Measurements from ENCODE around the gene PPP2R2D. TPM values are rescaled to one million over a fixed set of nuclear protein-coding genes. Genes with fewer than 3 reads are reported as not detected.

The PPP2R2D gene
- total RNA-seq, 1 experiment from 2014 or later: 23.5 TPM

DNA sequence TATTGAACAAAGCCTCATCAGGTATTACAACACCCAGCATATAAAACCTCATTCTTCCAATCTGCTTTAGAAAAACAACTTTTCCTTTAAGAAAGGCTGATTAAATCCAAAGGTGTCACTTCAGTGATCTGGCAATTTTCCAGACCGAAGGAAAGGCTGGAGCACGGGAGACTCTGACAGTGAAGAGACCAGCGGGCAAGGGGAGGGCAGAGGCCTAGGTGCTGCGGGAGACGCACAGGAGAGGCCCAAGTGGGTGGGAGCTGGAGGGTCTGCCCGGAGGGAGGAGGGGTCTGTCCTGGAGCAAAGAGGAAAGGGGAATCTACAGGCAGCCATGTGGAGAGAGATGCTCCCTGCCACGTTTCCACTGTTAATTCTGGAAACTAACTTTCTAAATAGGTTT lies 24.3 kb upstream of the PPP2R2D start:
- H3K79me2 ChIP-seq (ENCODE audit: low read depth): no peaks in the 10 kb centered on the region
- TF ChIP-seq, protein P1, sequence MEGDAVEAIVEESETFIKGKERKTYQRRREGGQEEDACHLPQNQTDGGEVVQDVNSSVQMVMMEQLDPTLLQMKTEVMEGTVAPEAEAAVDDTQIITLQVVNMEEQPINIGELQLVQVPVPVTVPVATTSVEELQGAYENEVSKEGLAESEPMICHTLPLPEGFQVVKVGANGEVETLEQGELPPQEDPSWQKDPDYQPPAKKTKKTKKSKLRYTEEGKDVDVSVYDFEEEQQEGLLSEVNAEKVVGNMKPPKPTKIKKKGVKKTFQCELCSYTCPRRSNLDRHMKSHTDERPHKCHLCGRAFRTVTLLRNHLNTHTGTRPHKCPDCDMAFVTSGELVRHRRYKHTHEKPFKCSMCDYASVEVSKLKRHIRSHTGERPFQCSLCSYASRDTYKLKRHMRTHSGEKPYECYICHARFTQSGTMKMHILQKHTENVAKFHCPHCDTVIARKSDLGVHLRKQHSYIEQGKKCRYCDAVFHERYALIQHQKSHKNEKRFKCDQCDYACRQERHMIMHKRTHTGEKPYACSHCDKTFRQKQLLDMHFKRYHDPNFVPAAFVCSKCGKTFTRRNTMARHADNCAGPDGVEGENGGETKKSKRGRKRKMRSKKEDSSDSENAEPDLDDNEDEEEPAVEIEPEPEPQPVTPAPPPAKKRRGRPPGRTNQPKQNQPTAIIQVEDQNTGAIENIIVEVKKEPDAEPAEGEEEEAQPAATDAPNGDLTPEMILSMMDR (conservative IDR thresholded peaks at IDR 0.05): no peak
- no peak for TF ChIP-seq EZH2 (IDR thresholded peaks at IDR 0.05; ENCODE audit: low read depth)
- no peak overlapping the region for H2AFZ ChIP-seq
- CTCF ChIA-PET: no interaction called here
- DNase-seq: no peak
- no peaks in the 10 kb centered on the region for H3K9me3 ChIP-seq (ENCODE audit: insufficient read depth, low read depth)
- POLR2A ChIA-PET (ENCODE audit: unreplicated experiment): no interaction called here
- no peak overlapping the region for H3K4me2 ChIP-seq
- H3K36me3 ChIP-seq (ENCODE audit: low read depth): no peaks in the 10 kb centered on the region
- intact Hi-C loops (cut with micrococcal nuclease; ENCODE audit: unreplicated experiment): loop anchor here (5.0 kb wide), 1 partner anchor 1189 kb away; no protein-coding TSS in a partner anchor
- H3F3A ChIP-seq (ENCODE audit: insufficient read depth, low read depth): no peaks in the 10 kb centered on the region
- BruUV-seq (replicated peaks): no TSS peak
- peaks cover 74% of the 10 kb centered on the region for H3K27me3 ChIP-seq (ENCODE audit: insufficient read depth, low read depth)
- H3K4me3 ChIP-seq: no peak overlapping the region
- H3K4me1 ChIP-seq (replicated peaks; ENCODE audit: insufficient read depth): no peaks in the 10 kb centered on the region
- H3K9me2 ChIP-seq (ENCODE audit: insufficient read depth): no peaks in the 10 kb centered on the region
- no peak overlapping the region for H3K27ac ChIP-seq
- H4K20me1 ChIP-seq (ENCODE audit: insufficient read depth): no peaks in the 10 kb centered on the region

DNA sequence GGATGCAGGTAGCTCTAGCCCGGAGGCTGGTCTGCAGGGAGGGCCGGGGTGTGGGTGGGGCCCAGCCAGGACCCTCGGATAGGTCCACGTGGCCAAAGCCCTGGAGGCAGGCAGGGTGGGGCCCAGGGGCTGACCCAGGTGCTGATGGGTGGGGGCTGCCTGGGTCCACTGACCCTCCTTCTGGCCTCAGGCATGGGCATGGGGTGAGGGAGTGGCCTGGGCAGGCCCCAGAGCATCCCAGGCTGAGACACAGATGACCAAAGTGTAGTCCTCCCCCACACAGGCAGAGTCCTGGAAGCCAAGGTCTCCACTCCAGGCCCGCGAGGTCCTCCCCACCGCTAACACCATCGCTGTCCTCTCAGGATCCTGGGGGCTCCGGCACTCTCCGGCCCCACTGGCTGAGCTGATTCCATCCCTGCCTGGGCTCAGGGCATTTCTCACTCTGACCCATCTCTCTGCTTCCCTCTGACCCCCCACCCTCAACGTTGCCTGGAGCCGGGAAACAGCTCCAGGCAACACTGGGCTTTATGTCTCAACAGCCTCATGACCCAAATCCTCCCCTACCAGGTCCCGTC lies 20.7 kb upstream of the PPP2R2D start:
- Histone ChIP-seq H3K4me3 (no peak overlapping the region), H3K79me2 (ENCODE audit: low read depth) (no peaks in the 10 kb centered on the region), H4K20me1 (ENCODE audit: insufficient read depth) (no peaks in the 10 kb centered on the region), H3K4me1 (replicated peaks; ENCODE audit: insufficient read depth) (no peaks in the 10 kb centered on the region), H3K4me2 (no peak overlapping the region), H3K27ac (no peak overlapping the region), H3K9me2 (ENCODE audit: insufficient read depth) (no peaks in the 10 kb centered on the region), H3K9me3 (ENCODE audit: insufficient read depth, low read depth) (no peaks in the 10 kb centered on the region), H3K27me3 (ENCODE audit: insufficient read depth, low read depth) (peaks cover 52% of the 10 kb centered on the region), H3F3A (ENCODE audit: insufficient read depth, low read depth) (no peaks in the 10 kb centered on the region), H2AFZ (no peak overlapping the region), H3K36me3 (ENCODE audit: low read depth) (no peaks in the 10 kb centered on the region)
- TF ChIP-seq, protein P1 (conservative IDR thresholded peaks at IDR 0.05): no peak
- no peak for TF ChIP-seq EZH2 (IDR thresholded peaks at IDR 0.05; ENCODE audit: low read depth)
- no peak for DNase-seq
- intact Hi-C loops (cut with micrococcal nuclease; ENCODE audit: unreplicated experiment): no loop called here
- BruUV-seq (replicated peaks): no TSS peak
- ChIA-PET CTCF (no interaction called here), POLR2A (ENCODE audit: unreplicated experiment) (no interaction called here)

DNA sequence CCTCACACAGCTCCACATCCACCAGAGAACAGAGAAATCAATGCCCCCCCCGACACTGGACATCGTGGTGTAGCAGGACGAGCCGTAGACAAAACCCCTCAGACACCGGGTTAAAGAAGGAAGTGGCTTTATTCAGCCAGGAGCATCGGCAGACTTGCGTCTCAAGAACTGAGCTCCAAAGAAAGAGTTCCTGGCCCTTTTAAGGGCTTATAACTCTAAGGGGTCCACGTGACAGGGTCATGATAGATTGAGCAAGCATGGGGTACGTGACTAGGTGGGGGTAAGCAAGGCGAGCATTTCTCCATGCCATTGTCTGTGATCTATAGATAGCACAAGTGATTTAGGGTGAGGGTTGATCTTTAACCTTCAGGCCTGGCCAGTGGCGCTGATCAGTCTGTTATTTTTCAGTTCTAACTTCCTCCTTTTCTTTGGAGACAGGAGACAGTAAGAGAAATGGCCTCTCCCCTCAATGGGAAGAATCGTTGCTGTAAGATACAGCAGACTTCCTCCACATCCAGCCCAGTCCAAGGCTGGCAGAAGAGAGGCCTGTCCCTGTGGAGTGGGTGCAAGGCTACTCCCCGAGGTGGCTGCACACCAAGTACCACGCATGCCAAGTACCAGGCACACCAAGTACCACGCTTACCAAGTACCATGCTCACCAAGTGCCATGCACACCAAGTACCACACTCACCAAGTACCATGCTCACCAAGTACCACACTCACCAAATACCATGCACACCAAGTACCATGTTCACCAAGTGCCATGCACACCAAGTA lies 19.5 kb upstream of the PPP2R2D start:
- ChIA-PET POLR2A (ENCODE audit: unreplicated experiment) (no interaction called here), CTCF (interaction anchor here (0.7 kb wide), 1 partner anchor 128 kb away, joined by 16 read pairs; no protein-coding TSS in a partner anchor)
- H3F3A ChIP-seq (ENCODE audit: insufficient read depth, low read depth): no peaks in the 10 kb centered on the region
- H3K27me3 ChIP-seq (ENCODE audit: insufficient read depth, low read depth): peaks cover 43% of the 10 kb centered on the region
- intact Hi-C loops (cut with micrococcal nuclease; ENCODE audit: unreplicated experiment): no loop called here
- H2AFZ ChIP-seq: no peak overlapping the region
- TF ChIP-seq, protein P1 (conservative IDR thresholded peaks at IDR 0.05): no peak
- TF ChIP-seq EZH2 (IDR thresholded peaks at IDR 0.05; ENCODE audit: low read depth): no peak
- no peaks in the 10 kb centered on the region for H3K4me1 ChIP-seq (replicated peaks; ENCODE audit: insufficient read depth)
- DNase-seq: no peak
- H3K36me3 ChIP-seq (ENCODE audit: low read depth): no peaks in the 10 kb centered on the region
- H4K20me1 ChIP-seq (ENCODE audit: insufficient read depth): no peaks in the 10 kb centered on the region
- no peak overlapping the region for H3K27ac ChIP-seq
- no peaks in the 10 kb centered on the region for H3K9me3 ChIP-seq (ENCODE audit: insufficient read depth, low read depth)
- H3K79me2 ChIP-seq (ENCODE audit: low read depth): no peaks in the 10 kb centered on the region
- no peak overlapping the region for H3K4me2 ChIP-seq
- no peak overlapping the region for H3K4me3 ChIP-seq
- no TSS peak for BruUV-seq (replicated peaks)
- H3K9me2 ChIP-seq (ENCODE audit: insufficient read depth): no peaks in the 10 kb centered on the region

Measured in PC-9 (cell line).